ENCODE data around the gene ACVR1.

Gene ACVR1

DNA sequence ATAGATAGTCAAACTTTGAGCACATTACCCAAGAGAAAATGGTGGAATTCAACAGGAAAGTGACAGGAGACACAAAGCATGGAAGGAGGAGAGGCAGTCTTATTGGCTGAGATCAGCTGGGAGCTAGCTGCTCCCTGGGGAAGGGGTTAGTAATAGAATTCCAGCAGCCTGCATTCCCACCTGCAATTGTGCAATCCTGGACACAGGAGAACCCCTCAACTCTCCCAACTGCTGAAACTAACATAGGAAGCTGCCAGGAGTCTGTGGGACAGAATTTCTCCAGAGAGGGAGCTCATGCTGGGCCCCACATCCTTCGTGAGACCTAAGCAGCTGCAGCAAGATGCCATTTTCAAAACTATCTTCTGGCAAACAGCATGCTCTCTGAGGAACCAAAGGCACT, 177.7 kb downstream of the ACVR1 start:
- no peak for DNase-seq (ENCODE audit: low read depth)

DNA sequence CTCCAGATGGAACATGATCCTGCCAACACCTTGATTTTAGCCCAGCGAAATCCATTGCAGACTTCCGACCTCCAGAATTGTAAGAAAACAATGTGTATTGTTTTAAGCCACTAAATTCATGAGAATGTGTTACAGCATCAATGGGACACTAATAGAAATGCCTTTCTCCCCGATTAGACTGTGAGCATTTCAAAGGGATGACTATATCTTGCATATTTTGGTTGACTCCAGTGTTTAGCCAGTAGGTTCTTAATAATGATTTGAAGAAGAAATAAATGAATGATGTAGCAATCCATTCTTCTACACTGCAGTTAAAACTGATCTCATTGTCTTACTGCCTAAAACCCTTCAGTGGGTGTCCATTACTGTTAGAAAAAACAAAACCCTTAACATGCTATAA, 180.1 kb downstream of the ACVR1 start:
- DNase-seq (ENCODE audit: low read depth), result no peak

- DNase-seq (ENCODE audit: low read depth), result no peak
Measured at GRCh38 chr2:157692768-157693167, 183.4 kb downstream of the ACVR1 start.

DNA sequence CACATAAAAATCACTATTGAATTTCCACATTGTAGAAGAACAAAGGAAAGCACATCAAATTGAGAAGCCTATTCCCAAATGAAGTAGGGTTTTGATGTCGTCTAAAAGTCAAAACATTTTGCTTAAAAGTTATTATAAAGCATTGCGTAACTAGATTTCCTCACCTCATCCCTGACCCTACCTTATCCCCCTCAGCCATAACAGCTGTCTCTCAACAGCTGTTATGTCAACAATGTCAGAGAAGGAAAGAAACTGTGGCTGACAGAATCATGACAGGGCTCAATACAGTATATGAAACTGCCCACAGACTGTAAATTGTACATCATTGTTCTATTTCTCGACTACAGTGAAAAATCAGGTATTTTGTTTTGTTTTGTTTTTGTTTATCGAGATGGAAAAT, 184.4 kb downstream of the ACVR1 start:
- no peak for DNase-seq (ENCODE audit: low read depth)

DNA sequence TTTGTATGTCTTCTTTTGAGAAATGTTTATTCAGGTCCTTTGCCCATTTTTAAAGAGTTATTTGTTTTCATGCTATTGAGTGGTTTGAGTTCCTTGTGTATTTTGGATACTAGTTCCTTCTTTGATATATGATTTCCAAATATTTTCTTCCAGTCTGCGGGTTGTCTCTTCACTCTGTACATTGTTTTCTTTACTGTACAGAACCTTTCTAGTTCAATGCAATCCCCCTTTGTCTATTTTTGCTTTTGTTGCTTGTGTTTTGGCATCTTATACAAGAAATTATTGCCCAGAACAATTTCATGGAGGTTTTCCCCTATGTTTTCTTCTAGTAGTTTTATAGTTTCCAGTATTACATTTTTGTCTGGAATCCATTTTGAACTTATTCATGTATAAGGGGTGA, 185.0 kb downstream of the ACVR1 start:
- DNase-seq (ENCODE audit: low read depth), result no peak
